Neutrophil (primary cell): ENCODE results near the gene NDRG3.
"Not testable (repeated sequence)": the region's sequence is repeated elsewhere in the genome, so short reads cannot be mapped to it uniquely, and the experiment has no call there.

ENCODE experiments used
- H3K27ac ChIP-seq: fragments of 200-600 bp; sonication (generic); 2 replicates; pipeline ENCODE4 v1.5.1; 2016; ENCODE audit warnings: mild to moderate bottlenecking, moderate library complexity
- H3K27me3 ChIP-seq: fragments of 200-600 bp; sonication (generic); 2 replicates; pipeline ENCODE4 v1.6.0; 2016; ENCODE audit warnings: mild to moderate bottlenecking
- H3K36me3 ChIP-seq: fragments of 200-600 bp; sonication (generic); 2 replicates; pipeline ENCODE4 v1.5.1; 2017
- H3K4me1 ChIP-seq, 2 experiments: fragments of 200-600 bp in 1 of 2; sonication (generic) in 1 of 2; 1 replicate in 1 of 2; 2 replicates in 1 of 2; pipeline versions ENCODE4 v1.5.1 to v1.6.1; 2013 to 2016; ENCODE audit warnings: low read depth in 1 of 2, low read length in 1 of 2, mild to moderate bottlenecking in 1 of 2, moderate library complexity in 1 of 2; ENCODE audit not compliant: control insufficient read depth in 1 of 2, insufficient read depth in 1 of 2
- H3K4me3 ChIP-seq, 2 experiments: fragments of 200-600 bp in 1 of 2; sonication (generic) in 1 of 2; 1 replicate in 1 of 2; 2 replicates in 1 of 2; pipeline ENCODE4 v1.5.1; 2013 to 2016; ENCODE audit warnings: low read depth in 1 of 2, low read length in 1 of 2, mild to moderate bottlenecking in 1 of 2, moderate library complexity in 1 of 2
- H3K9me3 ChIP-seq: fragments of 200-600 bp; sonication (generic); 2 replicates; pipeline ENCODE4 v1.5.1; 2016
- TF ChIP-seq, protein P1 (sequence below): fragments of 200-600 bp; sonication (generic); IDR thresholded peaks from 2 replicates; pipeline ENCODE4 v1.5.1; 2016; ENCODE audit warnings: antibody characterized with exemption

The NDRG3 gene

DNA sequence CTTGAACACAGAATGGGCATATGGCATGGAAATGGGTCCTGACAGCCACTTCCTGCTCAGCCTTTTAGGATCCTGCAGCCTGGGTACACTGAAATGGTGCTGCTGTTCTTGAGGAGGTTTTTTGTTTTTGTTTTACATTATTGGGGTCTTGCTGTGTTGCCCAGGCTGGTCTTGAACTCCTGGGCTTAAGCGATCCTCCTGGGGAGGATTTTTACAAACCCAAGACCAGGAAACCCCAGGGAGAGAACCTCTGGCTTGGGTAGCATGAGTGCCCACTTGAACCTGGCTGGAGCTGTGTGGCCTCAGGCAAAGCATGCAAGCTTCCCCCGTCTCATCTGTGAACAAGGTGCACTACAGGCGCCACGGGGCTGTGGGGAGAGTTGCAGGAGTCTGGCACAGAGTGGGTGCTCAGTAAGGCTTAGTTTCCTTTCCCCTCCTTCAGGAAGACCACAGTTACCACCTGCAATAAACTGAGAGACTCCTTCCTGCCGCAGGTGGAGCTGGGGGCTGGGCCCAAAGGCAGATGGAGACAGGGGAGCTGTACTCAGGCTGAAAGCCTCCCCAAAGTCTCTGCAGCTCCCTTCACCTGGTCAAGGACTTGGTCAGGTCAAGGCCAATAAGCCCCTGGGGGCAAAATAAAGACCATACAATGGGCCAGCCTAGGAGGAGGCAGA lies 101.7 kb downstream of the NDRG3 start:
- TF ChIP-seq, protein P1, sequence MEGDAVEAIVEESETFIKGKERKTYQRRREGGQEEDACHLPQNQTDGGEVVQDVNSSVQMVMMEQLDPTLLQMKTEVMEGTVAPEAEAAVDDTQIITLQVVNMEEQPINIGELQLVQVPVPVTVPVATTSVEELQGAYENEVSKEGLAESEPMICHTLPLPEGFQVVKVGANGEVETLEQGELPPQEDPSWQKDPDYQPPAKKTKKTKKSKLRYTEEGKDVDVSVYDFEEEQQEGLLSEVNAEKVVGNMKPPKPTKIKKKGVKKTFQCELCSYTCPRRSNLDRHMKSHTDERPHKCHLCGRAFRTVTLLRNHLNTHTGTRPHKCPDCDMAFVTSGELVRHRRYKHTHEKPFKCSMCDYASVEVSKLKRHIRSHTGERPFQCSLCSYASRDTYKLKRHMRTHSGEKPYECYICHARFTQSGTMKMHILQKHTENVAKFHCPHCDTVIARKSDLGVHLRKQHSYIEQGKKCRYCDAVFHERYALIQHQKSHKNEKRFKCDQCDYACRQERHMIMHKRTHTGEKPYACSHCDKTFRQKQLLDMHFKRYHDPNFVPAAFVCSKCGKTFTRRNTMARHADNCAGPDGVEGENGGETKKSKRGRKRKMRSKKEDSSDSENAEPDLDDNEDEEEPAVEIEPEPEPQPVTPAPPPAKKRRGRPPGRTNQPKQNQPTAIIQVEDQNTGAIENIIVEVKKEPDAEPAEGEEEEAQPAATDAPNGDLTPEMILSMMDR: no peak
- Histone ChIP-seq H3K9me3 (no peaks in the 10 kb centered on the region), H3K27ac (no peak overlapping the region), H3K27me3 (no peaks in the 10 kb centered on the region), H3K36me3 (no peaks in the 10 kb centered on the region), H3K4me3 (no peak overlapping the region), H3K4me1 (peaks cover 12 to 13% of the 10 kb centered on the region in 2 experiments)

DNA sequence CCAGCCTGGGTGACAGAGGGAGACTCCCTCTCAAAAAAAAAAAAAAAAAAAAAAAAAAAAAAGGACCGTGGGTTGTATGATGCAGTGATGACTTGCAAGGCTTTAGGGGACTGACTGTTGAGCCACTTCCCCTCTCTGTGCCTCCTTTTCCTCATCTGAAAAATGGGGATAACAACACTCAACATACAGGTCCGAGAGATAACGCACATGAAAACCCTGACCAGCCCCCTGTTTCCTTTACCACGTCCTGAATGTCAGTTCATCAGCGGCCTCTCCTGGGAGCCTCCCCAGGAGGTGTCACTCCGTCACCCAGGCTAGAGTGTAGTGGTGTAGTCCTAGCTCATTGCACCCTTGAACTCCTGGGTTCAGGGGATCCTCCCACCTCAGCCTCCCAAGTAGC lies 103.8 kb downstream of the NDRG3 start:
- Histone ChIP-seq H3K27me3 (no peaks in the 10 kb centered on the region), H3K4me1 (peaks cover 12 to 13% of the 10 kb centered on the region in 2 experiments), H3K9me3 (no peaks in the 10 kb centered on the region), H3K27ac (no peak overlapping the region), H3K4me3 (no peak overlapping the region), H3K36me3 (no peaks in the 10 kb centered on the region)
- TF ChIP-seq, protein P1: no peak

DNA sequence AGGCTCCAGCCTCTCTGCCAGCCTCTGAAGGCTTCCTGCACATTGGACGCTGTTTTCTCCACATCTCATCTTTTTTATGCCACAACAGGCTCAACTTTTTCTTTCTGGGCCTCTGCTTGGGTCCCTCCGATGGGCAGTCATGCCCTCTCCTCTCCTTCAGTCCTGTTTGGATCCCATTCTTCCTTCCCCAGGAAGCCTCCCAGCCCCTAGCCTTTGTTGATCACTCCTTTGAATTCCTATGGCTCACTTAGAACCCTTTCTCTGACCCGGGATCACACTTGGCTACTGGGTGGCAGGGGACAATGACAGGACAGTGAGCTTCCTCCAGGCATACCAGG lies 104.4 kb downstream of the NDRG3 start:
- Histone ChIP-seq H3K27me3 (no peaks in the 10 kb centered on the region), H3K36me3 (no peaks in the 10 kb centered on the region), H3K4me3 (no peak overlapping the region), H3K27ac (no peak overlapping the region), H3K9me3 (no peaks in the 10 kb centered on the region), H3K4me1 (peaks cover 10 to 11% of the 10 kb centered on the region in 2 experiments)
- TF ChIP-seq, protein P1: no peak

DNA sequence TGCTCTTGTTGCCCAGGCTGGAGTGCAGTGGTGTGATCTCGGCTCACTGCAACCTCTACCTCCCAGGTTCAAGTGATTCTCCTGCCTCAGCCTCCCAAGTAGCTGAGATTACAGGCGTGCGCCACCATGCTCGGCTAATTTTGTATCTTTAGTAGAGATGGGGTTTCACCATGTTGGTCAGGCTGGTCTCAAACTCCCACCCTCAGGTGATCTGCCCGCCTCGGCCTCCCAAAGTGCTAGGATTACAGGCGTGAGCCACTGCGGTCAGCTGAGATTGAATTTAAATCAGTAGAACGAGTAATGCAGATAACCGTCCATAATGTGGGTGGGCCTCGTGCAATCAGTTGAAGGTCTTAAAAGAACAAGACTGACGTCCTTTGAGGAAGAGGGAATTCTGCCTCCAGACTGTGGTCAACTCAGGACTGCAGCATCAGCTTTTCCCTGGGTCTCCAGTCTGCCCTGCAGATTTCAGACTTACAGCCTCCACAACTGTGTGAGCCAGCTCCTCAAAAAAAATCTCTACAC lies 107.0 kb downstream of the NDRG3 start:
- not testable (repeated sequence) for H3K36me3 ChIP-seq, H3K27ac ChIP-seq, H3K4me1 ChIP-seq, H3K4me3 ChIP-seq, H3K9me3 ChIP-seq, H3K27me3 ChIP-seq

DNA sequence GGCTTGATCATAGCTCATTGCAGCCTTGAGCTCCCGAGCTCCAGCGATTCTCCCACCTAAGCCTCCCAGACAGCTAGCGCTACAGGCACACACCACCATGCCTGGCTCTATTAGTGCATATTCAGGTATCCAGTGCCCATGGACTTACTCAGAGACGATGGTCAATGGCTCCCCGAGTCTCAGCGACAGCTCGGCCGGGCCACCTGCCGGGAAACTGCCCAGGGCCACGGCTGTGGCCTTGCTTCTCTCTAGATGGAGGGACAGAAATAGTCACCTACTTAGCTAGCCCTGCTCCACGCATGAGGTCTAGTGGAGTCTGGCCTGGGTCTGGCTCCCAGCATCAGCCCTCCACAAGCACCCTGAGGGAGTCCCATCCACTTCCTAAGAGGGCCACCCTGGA lies 111.5 kb downstream of the NDRG3 start:
- no peak overlapping the region for H3K4me3 ChIP-seq

DNA sequence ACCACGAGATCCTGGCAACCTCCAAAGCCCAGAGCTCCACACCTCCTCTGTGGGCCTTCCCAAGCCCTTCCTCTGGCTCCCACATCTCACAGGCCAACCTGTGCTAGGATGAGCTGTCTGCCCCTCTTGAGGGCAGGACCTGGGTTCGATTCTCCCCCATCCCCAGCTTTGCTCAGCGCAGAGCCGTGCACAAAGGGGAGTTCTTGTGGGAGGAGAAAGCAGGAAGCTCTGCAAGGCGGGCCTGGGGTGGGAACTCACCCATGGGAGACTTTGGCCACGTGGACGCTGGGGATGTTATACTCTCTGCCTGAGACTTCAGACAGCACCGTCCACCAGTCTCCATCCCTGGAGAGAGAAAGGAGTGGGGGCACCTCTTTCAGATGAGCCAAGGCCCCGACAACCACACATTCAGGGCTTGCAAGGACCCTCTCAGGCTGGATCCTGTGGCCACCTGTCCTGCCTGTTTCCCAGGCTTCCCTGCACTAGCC lies 112.6 kb downstream of the NDRG3 start:
- TF ChIP-seq, protein P1: no peak
- no peaks in the 10 kb centered on the region for H3K9me3 ChIP-seq
- H3K4me1 ChIP-seq: peaks cover 37 to 41% of the 10 kb centered on the region in 2 experiments
- H3K27me3 ChIP-seq: no peaks in the 10 kb centered on the region
- H3K4me3 ChIP-seq: no peak overlapping the region
- no peak overlapping the region for H3K27ac ChIP-seq
- H3K36me3 ChIP-seq: no peaks in the 10 kb centered on the region

More for the DNA sequence above, 111.5 kb downstream of the NDRG3 start:
- H3K9me3 ChIP-seq: no peaks in the 10 kb centered on the region
- peaks cover 33 to 36% of the 10 kb centered on the region in 2 experiments for H3K4me1 ChIP-seq
- H3K27me3 ChIP-seq: no peaks in the 10 kb centered on the region
- TF ChIP-seq, protein P1: no peak
- no peak overlapping the region for H3K27ac ChIP-seq
- H3K36me3 ChIP-seq: no peaks in the 10 kb centered on the region
